AG08396 (cell line): Measurements from ENCODE around the gene FBRS.
"Not testable (repeated sequence)": the region's sequence is repeated elsewhere in the genome, so short reads cannot be mapped to it uniquely, and the experiment has no call there.

Experiments used
- DNase-seq: peaks from one replicate; pipeline ENCODE4 v3.0.0; 2012; ENCODE audit warnings: low spot score, mixed read lengths

FBRS gene

DNA sequence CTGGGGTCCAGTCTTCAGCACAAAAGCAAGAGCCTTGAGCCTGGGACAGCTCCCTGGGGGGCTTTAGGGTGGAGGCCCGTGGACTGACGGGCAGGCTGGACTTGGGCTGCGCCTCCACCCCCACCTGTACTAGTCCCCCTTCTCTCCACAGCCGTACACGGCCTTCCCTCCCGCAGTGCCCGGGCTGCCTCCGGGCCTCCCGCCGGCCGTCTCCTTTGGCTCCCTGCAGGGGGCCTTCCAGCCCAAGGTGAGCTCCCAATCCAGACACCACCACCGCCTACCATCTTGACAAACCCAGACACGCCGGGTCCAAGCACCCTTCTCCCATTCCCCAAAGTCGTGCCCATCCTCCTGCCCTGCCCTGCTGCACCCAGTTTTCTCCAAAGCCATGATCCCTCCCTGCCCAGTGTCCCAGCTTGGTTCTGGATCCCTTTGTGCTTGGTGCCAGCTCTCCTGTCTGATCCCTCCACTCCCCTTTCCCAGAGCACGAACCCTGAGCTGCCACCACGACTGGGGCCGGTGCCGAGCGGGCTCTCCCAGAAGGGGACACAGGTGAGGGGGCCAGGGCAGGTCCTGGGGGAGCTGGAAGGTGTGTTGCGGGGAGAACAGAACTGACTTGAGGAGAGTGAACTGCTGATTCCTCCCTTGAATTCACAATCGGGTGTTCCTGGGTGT is 7.1 kb downstream of the FBRS start:
- no peak for DNase-seq

DNA sequence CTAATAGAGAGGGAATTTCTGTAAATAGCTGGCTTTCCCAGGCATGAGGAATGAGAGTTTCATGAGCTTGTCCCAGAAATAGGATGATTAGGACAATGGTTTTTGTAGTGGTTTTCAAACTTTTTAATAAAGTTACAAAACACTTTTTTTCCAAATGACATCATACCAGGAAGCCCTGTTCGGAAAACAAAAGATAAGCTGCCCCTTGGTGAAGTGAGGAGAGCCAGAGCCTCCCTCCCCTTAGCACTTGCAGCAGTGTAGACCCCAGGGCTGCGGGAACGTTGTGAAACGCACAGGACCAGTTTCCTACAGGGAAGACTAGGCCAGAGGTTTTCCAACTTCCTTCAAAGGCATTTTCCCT is 7.6 kb downstream of the FBRS start:
- DNase-seq = no peak

DNA sequence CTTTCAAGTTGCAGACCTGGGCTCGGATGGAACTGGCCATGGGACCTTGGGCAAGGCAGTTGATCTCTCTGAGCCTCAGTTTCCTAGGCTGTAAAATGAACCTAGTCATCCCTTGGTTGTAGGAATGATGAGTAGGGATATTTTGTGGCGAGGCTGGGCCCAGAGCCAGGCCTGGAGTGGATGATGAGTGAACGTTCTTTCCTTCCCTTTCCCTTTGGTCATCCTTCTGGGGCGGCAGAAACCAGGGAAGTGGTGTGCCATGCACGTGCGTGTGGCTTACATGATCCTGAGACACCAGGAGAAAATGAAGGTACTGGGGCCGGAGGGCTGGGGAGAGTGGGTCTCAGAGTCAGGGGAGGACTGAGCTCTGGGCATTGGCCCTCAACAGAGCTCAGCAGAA is 8.4 kb downstream of the FBRS start:
- DNase-seq = no peak

DNA sequence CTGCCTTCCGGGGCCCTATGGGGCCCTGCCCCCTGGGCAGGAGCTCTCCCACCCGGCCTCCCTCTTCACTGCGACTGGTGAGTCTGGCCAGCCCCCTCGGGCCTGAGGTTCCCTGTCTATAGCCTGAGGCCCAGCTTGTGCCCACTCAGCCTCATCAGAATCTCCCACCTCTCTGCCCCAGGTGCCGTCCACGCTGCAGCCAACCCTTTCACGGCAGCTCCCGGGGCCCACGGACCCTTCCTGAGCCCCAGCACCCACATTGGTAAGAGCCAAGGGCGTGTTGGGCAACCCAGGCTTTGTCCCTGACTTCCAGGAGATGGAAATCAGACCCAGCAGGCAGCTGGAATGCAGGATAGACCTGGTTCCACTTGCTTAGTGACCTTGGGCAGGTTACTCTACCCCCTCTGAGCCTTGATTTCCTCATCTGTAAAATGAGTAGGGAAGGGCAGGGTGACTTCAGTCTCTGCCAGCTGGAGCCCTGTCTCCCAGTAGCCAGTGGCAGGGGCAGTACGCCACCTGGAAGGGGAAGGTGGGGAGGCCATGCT is 9.2 kb downstream of the FBRS start:
- no peak for DNase-seq

DNA sequence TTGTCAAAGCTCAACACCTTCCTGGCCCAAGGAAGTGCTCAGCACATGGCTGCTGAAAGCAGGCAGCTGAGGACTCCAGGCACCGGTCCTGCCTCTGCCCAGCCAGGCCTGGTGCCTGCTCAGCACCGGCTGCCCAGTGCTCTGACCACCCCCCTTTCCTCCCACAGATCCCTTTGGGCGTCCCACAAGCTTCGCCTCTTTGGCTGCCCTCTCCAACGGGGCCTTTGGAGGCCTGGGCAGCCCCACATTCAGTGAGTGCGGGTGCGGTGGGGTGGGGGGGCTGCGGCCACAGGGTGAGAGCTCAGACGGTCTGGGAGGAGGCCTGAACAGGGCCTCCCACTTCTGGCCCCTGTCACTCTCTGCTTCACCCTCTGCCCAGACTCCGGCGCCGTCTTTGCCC is 10.2 kb downstream of the FBRS start:
- DNase-seq = no peak

DNA sequence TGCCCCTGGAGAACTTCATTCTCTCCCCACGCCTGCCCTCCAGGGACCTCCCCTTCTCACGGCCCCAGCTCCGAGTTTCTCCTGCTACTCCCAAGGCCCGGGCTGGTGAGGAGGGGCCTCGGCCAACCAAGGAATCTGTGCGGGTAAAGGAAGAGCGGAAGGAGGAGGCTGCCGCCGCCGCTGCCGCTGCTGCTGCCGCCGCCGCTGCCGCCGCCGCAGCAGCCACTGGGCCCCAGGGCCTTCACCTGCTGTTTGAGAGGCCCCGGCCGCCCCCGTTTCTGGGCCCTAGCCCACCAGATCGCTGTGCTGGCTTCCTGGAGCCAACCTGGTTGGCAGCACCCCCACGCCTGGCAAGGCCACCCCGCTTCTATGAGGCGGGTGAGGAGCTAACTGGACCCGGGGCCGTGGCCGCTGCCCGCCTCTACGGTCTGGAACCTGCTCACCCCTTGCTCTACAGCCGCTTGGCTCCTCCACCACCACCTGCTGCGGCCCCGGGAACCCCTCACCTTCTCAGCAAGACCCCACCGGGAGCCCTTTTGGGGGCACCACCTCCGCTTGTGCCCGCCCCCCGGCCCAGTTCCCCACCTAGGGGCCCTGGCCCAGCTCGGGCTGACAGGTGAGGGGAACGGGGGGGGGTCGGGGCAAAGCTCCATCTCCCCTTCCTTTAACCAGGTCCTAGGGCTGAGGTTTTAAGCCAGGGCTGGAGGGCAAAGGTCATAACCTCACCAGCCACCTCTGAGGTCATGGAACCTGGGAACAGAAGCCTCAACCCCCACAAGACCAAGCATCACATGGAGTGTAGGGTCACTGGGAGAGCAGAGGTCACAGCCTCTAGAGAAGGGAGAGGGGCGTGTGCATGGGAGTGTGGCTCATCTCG is 11.0 kb downstream of the FBRS start:
- DNase-seq = no peak

DNA sequence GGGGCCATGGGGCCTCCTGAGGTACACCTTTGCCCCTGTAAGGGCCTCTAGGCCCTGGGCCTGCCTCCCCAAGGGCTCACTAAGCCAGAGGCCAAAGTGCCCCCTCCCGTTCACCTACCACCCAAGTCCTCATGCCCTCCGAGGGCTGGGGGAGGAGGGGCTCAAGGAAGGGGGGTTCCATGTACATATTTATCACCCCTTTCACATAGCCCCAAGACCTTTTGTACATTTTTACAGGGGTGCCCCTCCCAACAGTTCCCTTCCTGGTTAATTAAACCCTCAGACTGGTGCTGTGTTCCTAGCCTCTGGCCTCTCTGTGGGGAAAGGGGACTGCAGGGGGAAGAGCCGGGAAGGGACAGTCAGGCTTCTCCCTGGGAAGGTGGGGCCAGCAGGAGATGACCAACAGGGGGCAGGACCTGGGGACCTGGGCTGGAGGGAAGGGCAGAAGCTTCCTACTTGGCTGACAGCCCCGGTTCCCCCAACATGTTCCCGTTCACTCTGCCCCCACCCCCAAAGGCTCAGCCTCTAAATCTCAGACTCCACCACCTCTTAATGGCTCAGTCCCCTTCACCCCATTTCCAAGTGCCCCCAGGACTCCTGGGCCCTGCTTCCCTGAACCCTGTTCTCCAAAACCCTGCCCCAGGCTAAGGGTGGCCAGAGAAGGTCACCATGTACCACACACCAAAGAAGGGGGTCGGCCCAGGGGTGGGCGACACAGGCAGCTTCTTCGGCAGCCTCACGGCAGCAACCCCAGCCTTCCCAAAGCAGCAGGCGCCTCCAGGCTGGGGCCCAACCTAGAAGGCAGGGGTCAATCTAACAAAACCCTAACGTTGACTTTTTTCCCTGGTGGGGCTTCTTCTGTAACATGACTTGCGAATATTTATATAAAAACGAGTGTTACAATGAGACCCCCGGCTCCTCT is 11.9 kb downstream of the FBRS start:
- DNase-seq = no peak

DNA sequence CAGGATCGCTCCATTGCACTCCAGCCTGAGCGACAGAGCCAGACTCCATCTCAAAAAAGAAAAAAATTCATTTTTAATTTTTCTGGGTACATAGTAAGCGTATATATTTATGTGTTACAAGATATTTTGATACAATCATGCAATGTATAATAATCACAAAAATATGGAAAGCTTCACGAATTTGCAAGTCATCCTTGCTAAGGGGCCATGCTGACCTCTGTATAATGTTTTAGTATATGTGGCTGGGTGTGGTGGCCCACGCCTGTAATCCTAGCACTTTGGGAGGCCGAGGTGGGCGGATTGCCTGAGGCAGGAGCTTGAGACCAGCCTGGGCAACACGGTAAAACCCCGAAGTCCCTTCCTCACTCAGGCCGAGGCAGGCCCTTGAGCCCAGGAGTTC is 16.9 kb downstream of the FBRS start:
- DNase-seq = no peak

DNA sequence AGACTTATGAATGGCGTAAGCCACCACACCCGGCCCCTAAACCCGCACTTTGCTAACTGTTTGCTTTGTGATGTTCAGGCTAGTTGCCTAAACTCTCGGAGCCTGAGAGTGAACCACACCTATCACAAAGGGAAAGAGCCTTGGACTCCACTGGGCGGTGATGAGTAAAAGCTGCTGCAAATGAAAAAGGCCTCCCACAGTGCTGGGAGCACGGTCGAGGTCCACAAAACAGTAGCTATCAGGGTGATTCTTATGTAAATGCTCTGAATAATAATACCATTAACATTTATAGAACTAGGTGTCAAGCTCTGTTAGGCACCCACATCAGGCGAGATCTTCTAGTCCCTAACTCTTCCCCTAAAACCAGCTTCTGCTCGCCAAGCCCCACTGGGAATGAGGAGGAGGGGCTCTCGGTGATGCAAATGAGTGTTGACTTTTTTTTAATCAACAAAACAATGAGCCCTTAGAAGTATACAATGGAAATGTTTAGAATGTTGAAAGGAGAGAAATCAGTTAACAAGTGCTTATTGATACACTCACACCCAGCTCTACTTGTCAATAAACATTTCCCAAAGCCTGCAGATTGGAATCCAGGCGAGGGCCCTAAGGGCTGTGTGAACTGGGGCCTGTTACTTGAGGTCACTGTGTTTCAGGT is 19.8 kb downstream of the FBRS start:
- DNase-seq = no peak

DNA sequence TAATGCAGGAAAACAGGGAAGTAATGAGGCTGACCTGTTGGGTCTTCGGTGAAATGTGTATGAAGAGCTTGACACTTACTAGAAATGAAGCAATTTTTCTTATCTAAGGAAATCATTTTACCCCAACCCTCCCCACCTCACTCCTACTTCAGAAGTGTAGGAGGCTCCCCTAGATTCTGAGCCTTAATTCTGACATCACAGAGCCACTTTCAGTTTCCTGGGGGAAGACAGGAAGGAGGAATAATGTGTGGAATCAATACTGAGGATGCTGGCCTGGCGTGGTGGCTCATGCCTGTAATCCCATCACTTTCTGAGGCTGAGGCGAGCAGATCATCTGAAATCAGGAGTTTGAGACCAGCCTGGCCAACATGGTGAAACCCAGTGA is 20.3 kb downstream of the FBRS start:
- DNase-seq = no peak

DNA sequence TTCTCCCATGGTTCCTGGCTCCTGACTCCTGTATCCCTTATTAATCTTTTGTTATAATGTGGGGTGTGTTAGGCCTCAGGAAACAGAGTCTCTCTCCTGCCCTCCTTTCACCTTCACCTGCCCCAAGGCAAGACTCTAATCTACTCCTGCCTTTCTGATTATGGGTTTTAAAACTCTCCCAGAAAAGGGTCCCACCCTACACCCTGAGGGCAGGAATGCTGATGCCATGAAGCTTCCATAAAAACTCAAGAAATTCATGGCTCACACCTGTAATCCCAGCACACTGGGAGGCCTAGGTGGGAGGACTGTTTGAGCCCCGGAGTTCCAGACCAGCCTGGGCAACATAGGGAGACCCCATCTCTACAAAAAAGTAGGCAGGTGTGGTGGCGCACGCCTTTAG is 22.1 kb downstream of the FBRS start:
- no peak for DNase-seq

DNA sequence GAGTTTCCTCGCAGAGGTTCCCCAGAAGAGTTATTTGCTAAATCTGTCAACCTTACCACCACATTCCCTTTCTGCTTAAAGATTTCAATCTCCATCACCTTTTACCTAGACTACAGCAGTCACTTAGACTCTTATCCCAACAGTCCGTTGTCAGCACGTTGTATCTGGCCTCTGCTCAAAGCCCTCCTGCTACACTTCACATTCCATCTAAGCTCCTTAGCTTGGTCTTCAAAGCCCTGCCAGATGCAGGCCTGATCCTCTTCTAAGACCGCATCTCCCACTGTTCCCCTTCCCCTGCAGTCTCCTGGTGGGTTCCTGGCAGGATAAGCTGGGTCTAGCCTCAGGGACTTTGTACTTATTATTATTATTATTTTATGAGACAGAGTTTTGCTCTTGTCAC is 30.5 kb downstream of the FBRS start:
- DNase-seq = no peak

DNA sequence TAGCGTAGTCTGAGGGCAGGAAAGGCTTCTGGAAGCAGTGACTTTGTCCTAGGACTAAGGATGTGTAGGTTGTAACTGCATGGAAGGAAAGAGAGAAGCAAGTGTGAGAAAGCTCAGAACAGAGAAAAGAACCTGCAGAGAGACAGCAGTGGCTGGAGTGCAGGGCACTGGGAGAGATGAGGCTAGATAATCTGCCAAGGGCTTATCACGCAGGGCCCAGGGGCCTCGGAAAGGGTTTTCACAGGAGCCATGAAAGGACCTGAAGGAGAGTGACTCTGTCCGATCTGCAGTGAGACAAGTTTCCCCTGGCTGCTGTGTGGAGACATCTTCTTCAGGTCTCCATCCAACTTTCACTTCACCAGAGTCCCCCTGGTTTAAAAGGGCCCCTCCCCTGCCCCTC is 33.7 kb downstream of the FBRS start:
- no peak for DNase-seq

DNA sequence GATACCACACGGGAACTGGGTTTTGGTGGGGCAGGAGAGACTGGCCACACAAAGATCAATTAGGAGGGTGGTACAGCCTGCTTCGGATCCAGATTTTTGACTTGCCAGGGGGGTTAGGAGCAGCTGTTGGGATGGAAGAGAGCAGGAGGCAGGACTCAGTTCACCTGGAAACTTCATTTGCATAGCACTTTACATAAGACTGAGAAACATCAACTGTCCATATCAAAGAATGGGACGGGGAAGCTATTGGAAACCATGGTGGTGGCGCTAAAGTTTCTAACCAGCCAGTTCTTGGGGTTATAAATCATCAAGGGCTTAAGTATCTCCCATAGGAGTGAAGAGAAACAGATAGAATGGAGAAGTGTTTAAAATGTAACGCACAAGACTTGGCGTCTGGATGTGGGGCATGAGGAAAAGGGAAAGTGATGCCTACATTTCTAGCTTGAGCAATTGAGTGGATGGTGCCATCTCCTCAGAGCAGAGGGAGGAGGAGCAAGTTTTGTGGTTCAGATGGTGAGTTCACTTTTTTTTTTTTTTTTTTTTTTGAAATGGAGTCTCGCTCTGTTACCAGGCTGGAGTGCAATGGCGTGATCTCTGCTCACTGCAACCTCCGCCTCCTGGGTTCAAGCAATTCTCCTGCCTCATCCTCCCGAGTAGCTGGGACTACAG is 34.3 kb downstream of the FBRS start:
- DNase-seq = no peak

DNA sequence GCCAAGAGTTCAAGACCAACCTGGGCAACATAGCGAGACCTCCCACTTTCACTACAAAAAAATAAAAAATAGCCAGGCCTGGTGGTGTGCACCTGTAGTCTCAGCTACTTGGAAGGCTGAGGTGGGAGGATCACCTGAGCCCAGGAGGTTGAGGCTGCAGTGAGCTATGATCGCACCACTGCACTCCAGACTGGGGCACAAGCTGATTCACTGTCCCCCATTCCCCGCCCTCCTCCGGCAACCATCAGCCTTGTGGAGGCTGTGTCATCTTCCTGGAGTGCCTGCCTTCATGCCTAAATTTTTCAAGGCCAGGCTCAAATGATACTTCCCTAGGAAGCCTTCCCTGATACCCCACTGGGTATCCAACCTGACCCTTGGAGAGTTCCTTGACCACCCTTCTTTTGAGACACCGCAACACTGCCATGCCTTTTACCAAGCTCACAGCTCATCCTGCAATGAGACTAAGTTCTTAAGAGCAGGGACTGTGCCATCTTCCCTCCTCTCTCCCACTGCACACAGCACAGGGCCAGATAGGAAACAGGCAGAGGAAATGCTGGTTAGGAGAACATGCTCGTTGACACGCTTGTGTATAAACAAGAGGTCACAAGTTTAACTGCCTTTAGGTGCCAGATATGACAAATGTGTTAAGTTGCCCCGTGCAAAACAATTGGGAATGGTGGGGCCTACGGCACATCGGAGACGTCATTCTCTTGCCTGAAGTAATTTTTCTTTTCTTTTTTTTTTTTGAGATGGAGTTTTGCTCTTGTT is 36.9 kb downstream of the FBRS start:
- DNase-seq = no peak

DNA sequence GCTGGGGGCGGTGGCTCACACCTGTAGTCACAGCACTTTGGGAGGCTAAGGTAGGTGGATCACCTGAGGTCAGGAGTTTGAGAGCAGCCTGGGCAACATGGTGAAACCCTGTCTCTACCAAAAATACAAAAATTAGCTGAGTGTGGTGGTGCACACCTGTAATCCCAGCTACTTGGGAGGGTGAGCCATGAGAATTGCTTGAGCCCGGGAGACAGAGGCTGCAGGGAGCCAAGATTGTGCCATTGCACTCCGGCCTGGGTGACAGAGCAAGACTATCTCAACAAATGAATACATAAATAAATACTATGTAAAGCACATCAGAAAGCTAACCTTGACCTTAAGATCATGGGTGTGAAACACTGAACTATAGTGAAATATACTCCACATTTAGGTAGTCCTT is 38.4 kb downstream of the FBRS start:
- DNase-seq = not testable (repeated sequence)

DNA sequence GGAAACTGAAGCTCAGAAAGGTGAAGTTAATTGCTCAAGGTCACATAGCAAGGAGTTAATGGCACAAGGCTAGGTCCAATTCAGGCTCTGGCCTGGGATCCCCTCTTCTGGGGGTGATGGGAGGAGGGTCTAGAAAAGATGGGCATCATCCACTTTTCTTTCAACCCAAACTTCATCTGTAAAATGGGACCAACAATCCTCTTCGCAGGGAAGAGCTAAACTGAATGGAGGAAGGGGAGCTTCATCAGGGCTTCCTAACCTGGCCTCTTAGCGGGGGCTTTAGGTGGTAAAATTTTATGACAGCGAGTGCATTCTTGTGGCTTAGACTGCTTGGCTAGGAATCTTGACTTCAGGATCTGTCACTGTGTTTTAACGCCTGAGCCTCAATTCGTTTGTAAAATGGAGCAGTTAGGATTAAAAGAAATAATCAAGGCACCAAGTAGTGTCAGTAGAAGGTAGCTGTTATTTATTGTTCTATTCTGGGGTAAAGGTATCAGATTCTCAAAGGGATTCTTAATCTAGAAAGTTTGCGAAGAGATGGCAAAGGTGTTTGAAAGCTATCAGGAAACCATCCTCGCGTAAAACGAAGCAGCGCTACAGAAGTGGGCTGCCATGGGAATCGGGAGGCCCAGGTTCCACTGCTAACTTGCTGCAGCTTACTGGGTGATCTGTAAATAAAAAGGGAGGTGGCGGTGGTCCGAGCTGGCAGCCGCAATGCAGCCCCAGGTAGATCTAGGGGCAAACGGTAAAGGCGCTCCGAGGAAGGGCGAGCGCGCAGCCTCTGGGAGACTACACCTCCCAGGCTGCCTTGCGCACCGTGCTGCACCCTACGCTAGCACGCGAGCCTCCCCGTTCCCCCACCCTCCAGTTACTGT is 39.3 kb downstream of the FBRS start:
- DNase-seq = peak; percentile 95

DNA sequence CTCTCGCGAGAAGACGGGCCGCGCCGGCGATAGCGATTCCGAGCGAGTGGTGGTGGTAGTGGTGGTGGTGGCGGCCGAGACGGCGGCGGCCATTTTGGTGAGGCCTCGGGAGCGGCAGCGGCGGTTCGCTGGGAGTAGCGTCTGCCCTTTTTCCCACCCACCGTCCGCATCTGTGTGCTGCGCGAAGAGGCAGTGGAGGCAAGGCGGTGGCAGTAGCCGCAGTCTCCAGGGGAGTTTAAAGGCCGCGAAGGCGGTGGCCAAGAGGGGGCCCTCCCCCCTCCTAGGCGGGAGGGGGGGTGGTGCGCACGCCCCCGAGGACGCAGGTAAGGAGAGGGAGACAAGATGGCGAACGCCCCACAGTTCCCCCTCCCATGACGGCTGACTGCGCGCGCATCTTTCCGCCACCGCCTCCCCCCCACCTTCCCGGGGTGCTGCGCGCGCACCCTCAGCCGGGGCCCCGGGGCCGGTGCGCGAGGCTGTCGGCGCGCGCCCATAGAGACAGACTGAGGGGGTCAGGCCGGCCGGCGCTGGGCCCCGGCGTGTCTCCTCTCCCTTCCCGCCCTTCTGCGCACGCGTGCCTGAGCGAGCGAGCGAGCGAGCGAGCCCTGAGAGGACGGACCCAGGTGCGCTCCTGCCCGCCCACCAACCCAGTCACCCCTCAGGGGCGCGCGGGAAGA is 40.0 kb downstream of the FBRS start:
- DNase-seq = peak; percentile 100
